Neural progenitor cell (in vitro differentiated cells): ENCODE measurements around the gene PADI1. TPM values are rescaled to one million over a fixed set of nuclear protein-coding genes. Genes with fewer than 3 reads are reported as not detected.

Experiments
- DNase-seq: peaks from one replicate; pipeline ENCODE4 v3.0.0-alpha.2; 2016; ENCODE audit warnings: low spot score
- H2AFZ ChIP-seq: fragments of 200-600 bp; sonication (generic); replicated peaks from 2 replicates; pipeline ENCODE4 v1.6.1; 2016; ENCODE audit warnings: antibody characterized with exemption
- H3F3A ChIP-seq: fragments of 200-600 bp; sonication (generic); 2 replicates; pipeline ENCODE4 v1.6.1; 2016; ENCODE audit warnings: antibody characterized with exemption, low read depth
- H3K27ac ChIP-seq: fragments of 200-600 bp; sonication (generic); 2 replicates; pipeline ENCODE4 v1.5.1; 2016; ENCODE audit warnings: mild to moderate bottlenecking
- H3K27me3 ChIP-seq: fragments of 200-600 bp; sonication (generic); 2 replicates; pipeline ENCODE4 v1.6.1; 2016; ENCODE audit warnings: mild to moderate bottlenecking, moderate library complexity
- H3K36me3 ChIP-seq: fragments of 200-600 bp; sonication (generic); 2 replicates; pipeline ENCODE4 v1.5.1; 2016
- H3K4me1 ChIP-seq: fragments of 200-600 bp; sonication (generic); 2 replicates; pipeline ENCODE4 v1.6.1; 2016; ENCODE audit warnings: mixed run types
- H3K4me2 ChIP-seq: fragments of 200-600 bp; sonication (generic); 2 replicates; pipeline ENCODE4 v1.6.1; 2016
- H3K4me3 ChIP-seq: fragments of 200-600 bp; sonication (generic); 2 replicates; pipeline ENCODE4 v1.5.1; 2016
- H3K79me2 ChIP-seq: fragments of 200-600 bp; sonication (generic); 2 replicates; pipeline ENCODE4 v1.6.1; 2016; ENCODE audit warnings: low read depth
- H3K9ac ChIP-seq: fragments of 200-600 bp; sonication (generic); 2 replicates; pipeline ENCODE4 v1.6.1; 2016
- H3K9me3 ChIP-seq: fragments of 200-600 bp; sonication (generic); 2 replicates; pipeline ENCODE4 v1.5.1; 2016; ENCODE audit warnings: low read depth
- H4K20me1 ChIP-seq: fragments of 200-600 bp; sonication (generic); 2 replicates; pipeline ENCODE4 v1.6.1; 2016; ENCODE audit warnings: low read depth
- H3K27ac Mint-ChIP-seq: 3 replicates; pipeline ENCODE4 v1.8.0; 2021; ENCODE audit warnings: mixed read lengths
- H3K27me3 Mint-ChIP-seq: 2 replicates; pipeline ENCODE4 v1.8.0; 2022; ENCODE audit warnings: low read depth, mild to moderate bottlenecking, inconsistent platforms, moderate library complexity, mixed read lengths; ENCODE audit not compliant: insufficient read depth
- H3K36me3 Mint-ChIP-seq: 3 replicates; pipeline ENCODE4 v1.8.0; 2021; ENCODE audit warnings: mixed read lengths
- H3K4me1 Mint-ChIP-seq: 3 replicates; pipeline ENCODE4 v1.8.0; 2021; ENCODE audit warnings: mixed read lengths
- H3K4me3 Mint-ChIP-seq: 3 replicates; pipeline ENCODE4 v1.8.0; 2021; ENCODE audit warnings: mild to moderate bottlenecking, moderate library complexity, mixed read lengths
- H3K9me3 Mint-ChIP-seq: 3 replicates; pipeline ENCODE4 v1.8.0; 2020; ENCODE audit warnings: mixed read lengths
- CTCF ChIP-seq: fragments of 200-600 bp; sonication (generic); IDR thresholded peaks from 2 replicates; pipeline ENCODE4 v1.5.1; 2017; ENCODE audit warnings: antibody characterized with exemption, mild to moderate bottlenecking
- EZH2 ChIP-seq: fragments of 200-600 bp; sonication (generic); IDR thresholded peaks from 2 replicates; pipeline ENCODE4 v1.6.1; 2017; ENCODE audit warnings: antibody characterized with exemption, mild to moderate bottlenecking, moderate library complexity
- EZH2phosphoT487 ChIP-seq: fragments of 200-600 bp; sonication (generic); IDR thresholded peaks from 2 replicates; pipeline ENCODE4 v1.6.1; 2017; ENCODE audit warnings: antibody characterized with exemption
- total RNA-seq: library from RNA; depleted of rRNA; stranded (reverse); fragments of >200 nt; gene quantifications from 2 replicates; pipeline ENCODE4 v1.2.3, GENCODE V29; 2015; ENCODE audit warnings: low replicate concordance

PADI1 gene, protein sequence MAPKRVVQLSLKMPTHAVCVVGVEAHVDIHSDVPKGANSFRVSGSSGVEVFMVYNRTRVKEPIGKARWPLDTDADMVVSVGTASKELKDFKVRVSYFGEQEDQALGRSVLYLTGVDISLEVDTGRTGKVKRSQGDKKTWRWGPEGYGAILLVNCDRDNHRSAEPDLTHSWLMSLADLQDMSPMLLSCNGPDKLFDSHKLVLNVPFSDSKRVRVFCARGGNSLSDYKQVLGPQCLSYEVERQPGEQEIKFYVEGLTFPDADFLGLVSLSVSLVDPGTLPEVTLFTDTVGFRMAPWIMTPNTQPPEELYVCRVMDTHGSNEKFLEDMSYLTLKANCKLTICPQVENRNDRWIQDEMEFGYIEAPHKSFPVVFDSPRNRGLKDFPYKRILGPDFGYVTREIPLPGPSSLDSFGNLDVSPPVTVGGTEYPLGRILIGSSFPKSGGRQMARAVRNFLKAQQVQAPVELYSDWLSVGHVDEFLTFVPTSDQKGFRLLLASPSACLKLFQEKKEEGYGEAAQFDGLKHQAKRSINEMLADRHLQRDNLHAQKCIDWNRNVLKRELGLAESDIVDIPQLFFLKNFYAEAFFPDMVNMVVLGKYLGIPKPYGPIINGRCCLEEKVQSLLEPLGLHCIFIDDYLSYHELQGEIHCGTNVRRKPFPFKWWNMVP
- 0.09 and 0.25 TPM in 2 replicates for total RNA-seq

DNA sequence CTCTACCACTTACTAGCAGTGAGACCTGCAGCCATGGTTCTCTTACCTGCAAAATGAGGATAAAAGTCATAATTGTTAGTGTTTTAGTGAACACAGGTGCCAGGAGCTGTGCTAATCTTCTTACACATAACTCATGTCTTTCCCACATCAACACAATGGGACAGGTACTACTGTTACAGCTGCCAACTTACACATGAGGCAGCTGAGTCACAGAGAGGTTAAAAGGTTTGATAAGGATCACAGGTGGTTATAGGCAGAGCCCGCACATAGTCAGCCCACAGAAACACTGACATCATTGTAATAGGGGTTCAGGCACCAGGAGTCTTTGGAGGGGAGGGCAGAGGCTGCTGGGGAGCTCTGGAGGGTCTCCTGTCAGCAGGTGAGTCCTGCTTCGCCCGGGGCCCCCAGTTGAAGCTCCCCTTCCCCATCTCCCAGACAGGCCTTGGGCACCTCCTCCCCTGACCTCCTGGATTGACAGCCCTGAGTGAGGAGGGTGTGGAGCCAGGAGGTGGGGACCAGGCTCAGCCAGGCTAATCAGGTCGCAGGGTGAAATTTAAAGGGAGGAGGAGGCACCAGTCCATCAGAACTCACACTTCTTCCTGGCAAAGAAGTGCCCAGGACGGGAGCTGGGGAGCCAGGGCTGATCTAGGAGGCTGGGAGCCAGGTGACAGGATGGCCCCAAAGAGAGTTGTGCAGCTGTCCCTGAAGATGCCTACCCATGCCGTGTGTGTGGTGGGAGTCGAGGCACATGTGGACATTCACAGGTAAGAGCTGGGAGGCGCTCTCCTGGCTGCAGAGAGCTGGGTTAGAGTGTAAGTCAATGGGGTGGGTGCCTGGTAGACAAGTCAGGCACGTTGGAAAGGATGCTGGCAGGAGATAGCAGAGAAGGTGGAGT, at the start of gene PADI1:
PADI1 (plus strand) TSS at position 583 of the 895 bp plus-strand sequence; CDS start at position 673, 90 bp downstream.
- Histone ChIP-seq H3K27ac (no peak within 1 kb of the TSS), H4K20me1 (no peaks in the 10 kb centered on the region), H3K79me2 (no peaks in the 10 kb centered on the region), H3F3A (peaks cover 5% of the 10 kb centered on the region), H2AFZ (no peak within 1 kb of the TSS), H3K27me3 (no peaks in the 10 kb centered on the region), H3K9me3 (no peaks in the 10 kb centered on the region), H3K9ac (no peak within 1 kb of the TSS), H3K4me1 (peaks cover 14% of the 10 kb centered on the region), H3K36me3 (no peaks in the 10 kb centered on the region), H3K4me3 (no peak within 1 kb of the TSS), H3K4me2 (no peak within 1 kb of the TSS)
- Mint-ChIP-seq H3K36me3 (no peaks in the 10 kb centered on the region), H3K27ac (peak within 1 kb of the TSS; percentile 64), H3K4me1 (peaks cover 67% of the 10 kb centered on the region), H3K9me3 (no peaks in the 10 kb centered on the region), H3K27me3 (peaks cover 14% of the 10 kb centered on the region), H3K4me3 (no peak within 1 kb of the TSS)
- TF ChIP-seq CTCF (no peak), EZH2phosphoT487 (no peak), EZH2 (no peak)
- no peak for DNase-seq

DNA sequence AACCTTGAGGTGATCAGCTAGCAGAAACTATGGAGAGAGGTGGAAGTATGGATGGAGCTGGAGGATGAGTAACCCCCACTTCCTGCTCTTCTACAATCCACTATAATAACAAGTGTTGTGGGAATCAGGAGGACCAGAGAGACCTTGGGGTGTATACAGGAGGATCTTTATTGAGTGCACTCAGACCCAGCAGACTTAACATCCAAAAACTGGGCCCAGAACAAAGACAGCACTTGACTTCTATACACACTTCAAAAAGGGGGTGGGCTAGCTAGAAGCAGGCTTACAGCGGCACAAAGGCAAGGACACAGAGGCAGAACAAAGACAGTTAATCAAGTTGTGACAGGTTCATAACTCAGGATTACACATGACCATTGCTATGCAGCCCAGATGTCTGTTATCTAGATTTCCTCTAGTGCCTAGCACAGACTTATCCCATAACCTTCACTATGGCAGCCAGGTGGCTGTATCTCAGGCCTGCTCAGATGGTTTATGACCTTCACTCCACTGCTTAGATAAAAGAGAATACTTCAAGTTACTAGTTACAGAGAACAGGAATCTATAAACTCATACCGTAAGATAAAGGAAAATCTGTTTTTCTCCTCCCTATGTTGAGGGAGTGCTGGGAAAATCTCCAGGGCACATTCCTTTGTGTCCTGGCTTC, 49.5 kb upstream of the PADI1 start:
- no peak for DNase-seq

More for the DNA sequence above, 49.5 kb upstream of the PADI1 start:
- H3K27ac Mint-ChIP-seq, result no peak overlapping the region
- Histone ChIP-seq H3K9me3 (no peaks in the 10 kb centered on the region), H2AFZ (no peak overlapping the region), H3K9ac (no peak overlapping the region), H3K27me3 (no peaks in the 10 kb centered on the region), H3K79me2 (no peaks in the 10 kb centered on the region), H3K36me3 (no peaks in the 10 kb centered on the region), H3K4me2 (no peak overlapping the region), H3F3A (no peaks in the 10 kb centered on the region), H3K27ac (no peak overlapping the region), H4K20me1 (no peaks in the 10 kb centered on the region), H3K4me1 (no peaks in the 10 kb centered on the region), H3K4me3 (no peak overlapping the region)
- no peaks in the 10 kb centered on the region for H3K36me3 Mint-ChIP-seq
- H3K9me3 Mint-ChIP-seq, result peaks cover 38% of the 10 kb centered on the region
- H3K4me3 Mint-ChIP-seq, result peak overlapping the region; percentile 6
- H3K4me1 Mint-ChIP-seq, result no peaks in the 10 kb centered on the region
- H3K27me3 Mint-ChIP-seq, result peaks cover 4% of the 10 kb centered on the region
- TF ChIP-seq EZH2 (no peak), CTCF (no peak), EZH2phosphoT487 (no peak)
